GM18867 (cell line): ENCODE data around the gene UBAC1.

Experiments used
- ATAC-seq: cut with Tn5 transposase; IDR thresholded peaks from one replicate; pipeline ENCODE4 v1.9.1; 2021; ENCODE audit warnings: mild to moderate bottlenecking, moderate library complexity; ENCODE audit not compliant: unreplicated experiment

Gene UBAC1

GRCh38 chr9:135994501-135995192 is 33.5 kb upstream of the UBAC1 start:
- ATAC-seq = no peak

- ATAC-seq = no peak
Measured at GRCh38 chr9:135993765-135994500, 32.8 kb upstream of the UBAC1 start.

GRCh38 chr9:135993409-135993742 is 32.2 kb upstream of the UBAC1 start:
- ATAC-seq = no peak

- no peak for ATAC-seq
Measured at GRCh38 chr9:135992486-135993408, 31.6 kb upstream of the UBAC1 start.

GRCh38 chr9:135991771-135992170 is 30.6 kb upstream of the UBAC1 start:
- ATAC-seq = no peak

- no peak for ATAC-seq
Measured at GRCh38 chr9:135990468-135991429, 29.6 kb upstream of the UBAC1 start.

GRCh38 chr9:135989722-135990467 is 28.7 kb upstream of the UBAC1 start:
- no peak for ATAC-seq

GRCh38 chr9:135989157-135989556 is 28.0 kb upstream of the UBAC1 start:
- ATAC-seq = no peak

GRCh38 chr9:135988493-135988892 is 27.3 kb upstream of the UBAC1 start:
- ATAC-seq = no peak

- ATAC-seq = no peak
Measured at GRCh38 chr9:135987838-135988404, 26.7 kb upstream of the UBAC1 start.

- no peak for ATAC-seq
Measured at GRCh38 chr9:135986605-135987004, 25.4 kb upstream of the UBAC1 start.

GRCh38 chr9:135985889-135986288 is 24.7 kb upstream of the UBAC1 start:
- no peak for ATAC-seq

GRCh38 chr9:135985459-135985774 is 24.2 kb upstream of the UBAC1 start:
- ATAC-seq = no peak

GRCh38 chr9:135984072-135984710 is 23.0 kb upstream of the UBAC1 start:
- no peak for ATAC-seq

GRCh38 chr9:135983208-135984071 is 22.3 kb upstream of the UBAC1 start:
- no peak for ATAC-seq

- no peak for ATAC-seq
Measured at GRCh38 chr9:135982499-135983207, 21.5 kb upstream of the UBAC1 start.

GRCh38 chr9:135980926-135981630 is 19.9 kb upstream of the UBAC1 start:
- no peak for ATAC-seq
